CD4-positive, alpha-beta T cell treated with Interleukin-4 for 1 hour (primary cell): Measurements from ENCODE around the gene MMS22L.
"Not testable (repeated sequence)": the region's sequence is repeated elsewhere in the genome, so short reads cannot be mapped to it uniquely, and the experiment has no call there.

Experiments
- DNase-seq, 2 donors: peaks; one replicate each; pipeline ENCODE4 v3.0.0-alpha.2; 2020 to 2022

Gene MMS22L

GRCh38 chr6:97218912-97219311 is 64.1 kb downstream of the MMS22L start:
- DNase-seq: no peak

GRCh38 chr6:97215157-97215769 is 67.8 kb downstream of the MMS22L start:
- DNase-seq: peak in 1 of 2 donors; percentile 3

- no peak for DNase-seq
Measured at GRCh38 chr6:97214671-97215070, 68.3 kb downstream of the MMS22L start.

GRCh38 chr6:97207383-97207782 is 75.6 kb downstream of the MMS22L start:
- no peak for DNase-seq

GRCh38 chr6:97205966-97206365 is 77.0 kb downstream of the MMS22L start:
- no peak for DNase-seq

- DNase-seq: no peak
Measured at GRCh38 chr6:97203343-97203742, 79.7 kb downstream of the MMS22L start.

- no peak for DNase-seq
Measured at GRCh38 chr6:97198046-97198565, 84.9 kb downstream of the MMS22L start.

- no peak for DNase-seq
Measured at GRCh38 chr6:97195117-97195516, 87.9 kb downstream of the MMS22L start.

GRCh38 chr6:97189767-97190166 is 93.2 kb downstream of the MMS22L start:
- no peak for DNase-seq

GRCh38 chr6:97187951-97188350 is 95.1 kb downstream of the MMS22L start:
- DNase-seq: no peak

GRCh38 chr6:97186416-97186999 is 96.5 kb downstream of the MMS22L start:
- DNase-seq: peak; percentile 56 to 67

- DNase-seq: no peak
Measured at GRCh38 chr6:97177905-97178304, 105.1 kb downstream of the MMS22L start.

- no peak for DNase-seq
Measured at GRCh38 chr6:97176468-97176867, 106.5 kb downstream of the MMS22L start.

GRCh38 chr6:97175806-97176205 is 107.2 kb downstream of the MMS22L start:
- no peak for DNase-seq

- no peak for DNase-seq
Measured at GRCh38 chr6:97174471-97174870, 108.5 kb downstream of the MMS22L start.

- no peak for DNase-seq
Measured at GRCh38 chr6:97160280-97160679, 122.7 kb downstream of the MMS22L start.

GRCh38 chr6:97155447-97155846 is 127.6 kb downstream of the MMS22L start:
- DNase-seq: not testable (repeated sequence)

- no peak for DNase-seq
Measured at GRCh38 chr6:97154015-97154414, 129.0 kb downstream of the MMS22L start.

GRCh38 chr6:97151601-97152000 is 131.4 kb downstream of the MMS22L start:
- DNase-seq: no peak

- no peak for DNase-seq
Measured at GRCh38 chr6:97150932-97151331, 132.1 kb downstream of the MMS22L start.

GRCh38 chr6:97147421-97147820 is 135.6 kb downstream of the MMS22L start:
- no peak for DNase-seq

GRCh38 chr6:97145691-97146090 is 137.3 kb downstream of the MMS22L start:
- DNase-seq: no peak

GRCh38 chr6:97141756-97142155 is 141.3 kb downstream of the MMS22L start:
- no peak for DNase-seq

GRCh38 chr6:97138581-97138980 is 144.4 kb downstream of the MMS22L start:
- DNase-seq: no peak
